NB4 (cell line): Measurements from ENCODE around the gene KCNH4.

Source experiments
- DNase-seq: peaks from one replicate; pipeline ENCODE4 v3.0.0; 2010; ENCODE audit warnings: low read depth
- H3K4me3 ChIP-seq: one replicate; pipeline ENCODE4 v1.5.1; 2011; ENCODE audit warnings: mild to moderate bottlenecking, low read depth, low read length, moderate library complexity
- MYC ChIP-seq: IDR thresholded peaks from 2 replicates; pipeline ENCODE4 v1.6.1; 2011; ENCODE audit warnings: low read depth, low read length
- POLR2A ChIP-seq: IDR thresholded peaks from 2 replicates; pipeline ENCODE4 v1.6.1; 2011; ENCODE audit warnings: mild to moderate bottlenecking; ENCODE audit not compliant: insufficient read length; ENCODE audit errors: extremely low read depth
- TF ChIP-seq, protein P1 (sequence below): IDR thresholded peaks from 2 replicates; pipeline ENCODE4 v1.6.1; 2011; ENCODE audit warnings: low read depth, low read length
- TF ChIP-seq, protein P2 (sequence below): IDR thresholded peaks from one replicate; pipeline ENCODE4 v1.5.1; 2012; ENCODE audit warnings: low read depth, low read length

Gene KCNH4

DNA sequence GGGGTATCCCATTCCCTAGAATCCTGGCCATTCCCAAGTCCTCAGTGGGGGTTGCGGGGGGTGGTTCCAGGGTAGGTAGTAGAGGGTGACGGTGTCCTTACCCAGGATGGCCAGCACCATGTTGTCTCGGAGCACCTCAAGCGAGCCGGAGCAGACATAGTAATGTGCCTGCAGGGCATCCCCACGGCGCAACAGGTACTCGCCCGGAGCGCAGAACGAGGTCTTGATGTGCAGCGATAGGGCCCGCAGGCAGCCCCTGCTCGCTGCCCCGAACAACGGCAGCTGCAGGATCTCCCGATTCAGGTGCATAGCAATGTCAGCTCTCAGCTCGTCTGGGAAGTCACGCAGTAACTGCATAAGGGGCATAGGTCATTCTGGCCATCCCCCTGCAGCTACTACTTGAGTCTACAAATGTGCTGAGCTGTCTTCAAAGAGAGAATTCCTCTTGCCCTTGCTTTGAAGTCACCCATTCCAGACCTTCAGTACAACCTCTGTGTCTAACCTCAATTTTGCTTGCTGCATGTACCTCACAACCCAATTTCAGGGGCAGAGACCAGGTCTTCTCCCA lies 14.7 kb downstream of the KCNH4 start:
- no peak for TF ChIP-seq MYC
- TF ChIP-seq, protein P1, sequence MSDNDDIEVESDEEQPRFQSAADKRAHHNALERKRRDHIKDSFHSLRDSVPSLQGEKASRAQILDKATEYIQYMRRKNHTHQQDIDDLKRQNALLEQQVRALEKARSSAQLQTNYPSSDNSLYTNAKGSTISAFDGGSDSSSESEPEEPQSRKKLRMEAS: no peak
- TF ChIP-seq POLR2A: no peak
- TF ChIP-seq, protein P2, sequence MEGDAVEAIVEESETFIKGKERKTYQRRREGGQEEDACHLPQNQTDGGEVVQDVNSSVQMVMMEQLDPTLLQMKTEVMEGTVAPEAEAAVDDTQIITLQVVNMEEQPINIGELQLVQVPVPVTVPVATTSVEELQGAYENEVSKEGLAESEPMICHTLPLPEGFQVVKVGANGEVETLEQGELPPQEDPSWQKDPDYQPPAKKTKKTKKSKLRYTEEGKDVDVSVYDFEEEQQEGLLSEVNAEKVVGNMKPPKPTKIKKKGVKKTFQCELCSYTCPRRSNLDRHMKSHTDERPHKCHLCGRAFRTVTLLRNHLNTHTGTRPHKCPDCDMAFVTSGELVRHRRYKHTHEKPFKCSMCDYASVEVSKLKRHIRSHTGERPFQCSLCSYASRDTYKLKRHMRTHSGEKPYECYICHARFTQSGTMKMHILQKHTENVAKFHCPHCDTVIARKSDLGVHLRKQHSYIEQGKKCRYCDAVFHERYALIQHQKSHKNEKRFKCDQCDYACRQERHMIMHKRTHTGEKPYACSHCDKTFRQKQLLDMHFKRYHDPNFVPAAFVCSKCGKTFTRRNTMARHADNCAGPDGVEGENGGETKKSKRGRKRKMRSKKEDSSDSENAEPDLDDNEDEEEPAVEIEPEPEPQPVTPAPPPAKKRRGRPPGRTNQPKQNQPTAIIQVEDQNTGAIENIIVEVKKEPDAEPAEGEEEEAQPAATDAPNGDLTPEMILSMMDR: no peak
- no peak for DNase-seq
- H3K4me3 ChIP-seq: no peak overlapping the region

GRCh38 chr17:42165751-42166150 lies 15.2 kb downstream of the KCNH4 start:
- TF ChIP-seq, protein P2: no peak

DNA sequence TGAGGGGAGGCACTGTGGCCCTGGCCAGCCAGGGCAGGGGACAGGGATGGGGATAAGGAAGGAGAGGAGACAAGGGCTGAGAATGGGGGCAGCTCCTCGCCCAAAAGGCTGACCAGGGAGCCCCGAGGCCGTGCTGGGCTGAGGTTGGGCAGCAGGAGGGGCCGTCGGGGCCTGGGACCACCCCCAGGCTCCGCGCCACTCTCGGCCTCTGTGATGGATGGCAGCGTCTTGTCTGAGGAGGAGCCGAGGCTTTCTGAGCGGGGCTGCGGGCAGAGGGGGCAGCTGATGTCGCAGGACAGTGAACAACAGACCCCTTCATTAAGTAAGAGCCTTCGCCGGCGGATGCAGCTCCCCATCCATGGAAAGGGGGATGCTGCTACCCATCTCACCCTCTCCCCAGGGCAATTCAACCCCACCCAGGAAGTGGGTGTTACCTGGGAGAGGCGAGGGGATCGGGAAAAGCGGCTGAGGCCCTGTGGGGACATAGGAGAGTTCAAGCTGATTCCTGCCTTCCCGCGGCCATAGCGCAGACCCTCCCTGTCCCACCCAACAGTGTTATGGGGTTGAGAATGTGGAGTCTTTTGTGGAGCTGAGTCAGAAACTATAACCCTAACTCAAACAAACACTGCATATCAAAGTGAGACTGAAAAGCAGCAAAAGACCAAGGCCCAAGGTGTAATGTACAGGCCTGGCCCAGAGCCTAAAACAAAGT lies 17.1 kb downstream of the KCNH4 start:
- no peak overlapping the region for H3K4me3 ChIP-seq
- TF ChIP-seq, protein P2: no peak
- TF ChIP-seq, protein P1: no peak
- TF ChIP-seq POLR2A (no peak), MYC (no peak)
- DNase-seq: no peak

More at GRCh38 chr17:42165751-42166150, 15.2 kb downstream of the KCNH4 start:
- DNase-seq: no peak
- H3K4me3 ChIP-seq: no peak overlapping the region

GRCh38 chr17:42163113-42163512 lies 17.8 kb downstream of the KCNH4 start:
- DNase-seq: peak; percentile 59
- TF ChIP-seq, protein P2: peak; percentile 82
- TF ChIP-seq, protein P1: no peak
- H3K4me3 ChIP-seq: no peak overlapping the region

- TF ChIP-seq, protein P2: no peak
- TF ChIP-seq MYC: no peak
- TF ChIP-seq POLR2A: no peak
- TF ChIP-seq, protein P1: no peak
- no peak overlapping the region for H3K4me3 ChIP-seq
- no peak for DNase-seq
These were observed 20.4 kb downstream of the KCNH4 start for GRCh38 chr17:42160531-42160910.
